Daoy (cell line): ENCODE measurements around the gene CHRNE. TPM values are rescaled to one million over a fixed set of nuclear protein-coding genes. Genes with fewer than 3 reads are reported as not detected.

Experiments
- DNase-seq: peaks from one replicate; pipeline ENCODE4 v3.0.0-alpha.2; 2015; ENCODE audit warnings: low read depth
- total RNA-seq: library from RNA; depleted of rRNA; stranded (reverse); fragments of >200 nt; shearing (Covaris generic); gene quantifications from 2 replicates; pipeline ENCODE4 v1.2.3, GENCODE V29; 2014; rRNA removed

CHRNE gene
- total RNA-seq: 1.1 TPM in 1 of 2 replicates, not detected in the other

GRCh38 chr17:4903051-4903818 lies at the start of gene CHRNE:
TSS of gene CHRNE (minus strand) at chr17:4903098. CDS start at chr17:4903063, 35 bp downstream.
- DNase-seq: peak; percentile 77

GRCh38 chr17:4951486-4951885 lies 48.6 kb upstream of the CHRNE start:
- no peak for DNase-seq

GRCh38 chr17:4950746-4951204 lies 47.9 kb upstream of the CHRNE start, which contains the start of gene ENO3:
TSS of gene ENO3 (plus strand) at chr17:4951119. CDS start at chr17:4951830, 711 bp downstream.
- DNase-seq: no peak

- DNase-seq: no peak
Measured at GRCh38 chr17:4950075-4950745, 47.3 kb upstream of the CHRNE start.

GRCh38 chr17:4949321-4950074 lies 46.6 kb upstream of the CHRNE start:
- peak; percentile 83 for DNase-seq

- DNase-seq: peak; percentile 96
Measured at GRCh38 chr17:4948931-4949320, 46.0 kb upstream of the CHRNE start.

GRCh38 chr17:4948166-4948930 lies 45.5 kb upstream of the CHRNE start, which contains the start of gene PFN1:
TSS of gene PFN1 (minus strand) at chr17:4948530. CDS start at chr17:4948394, 136 bp downstream.
- DNase-seq: peak; percentile 91

GRCh38 chr17:4947411-4948165 lies 44.7 kb upstream of the CHRNE start:
- peak; percentile 72 for DNase-seq

- DNase-seq: no peak
Measured at GRCh38 chr17:4947010-4947410, 44.1 kb upstream of the CHRNE start.

- no peak for DNase-seq
Measured at GRCh38 chr17:4946312-4946976, 43.5 kb upstream of the CHRNE start.

- no peak for DNase-seq
Measured at GRCh38 chr17:4945944-4946280, 43.0 kb upstream of the CHRNE start.

- DNase-seq: peak; percentile 95
Measured at GRCh38 chr17:4945176-4945943, 42.5 kb upstream of the CHRNE start.

- no peak for DNase-seq
Measured at GRCh38 chr17:4944554-4945175, 41.8 kb upstream of the CHRNE start.

GRCh38 chr17:4944163-4944553 lies 41.3 kb upstream of the CHRNE start:
- DNase-seq: no peak

GRCh38 chr17:4942760-4943508 lies 40.0 kb upstream of the CHRNE start:
- no peak for DNase-seq

GRCh38 chr17:4941319-4941610 lies 38.4 kb upstream of the CHRNE start:
- DNase-seq: no peak

GRCh38 chr17:4940555-4941318 lies 37.8 kb upstream of the CHRNE start:
- DNase-seq: no peak
